ENCODE data around the gene WDR33.

DNA sequence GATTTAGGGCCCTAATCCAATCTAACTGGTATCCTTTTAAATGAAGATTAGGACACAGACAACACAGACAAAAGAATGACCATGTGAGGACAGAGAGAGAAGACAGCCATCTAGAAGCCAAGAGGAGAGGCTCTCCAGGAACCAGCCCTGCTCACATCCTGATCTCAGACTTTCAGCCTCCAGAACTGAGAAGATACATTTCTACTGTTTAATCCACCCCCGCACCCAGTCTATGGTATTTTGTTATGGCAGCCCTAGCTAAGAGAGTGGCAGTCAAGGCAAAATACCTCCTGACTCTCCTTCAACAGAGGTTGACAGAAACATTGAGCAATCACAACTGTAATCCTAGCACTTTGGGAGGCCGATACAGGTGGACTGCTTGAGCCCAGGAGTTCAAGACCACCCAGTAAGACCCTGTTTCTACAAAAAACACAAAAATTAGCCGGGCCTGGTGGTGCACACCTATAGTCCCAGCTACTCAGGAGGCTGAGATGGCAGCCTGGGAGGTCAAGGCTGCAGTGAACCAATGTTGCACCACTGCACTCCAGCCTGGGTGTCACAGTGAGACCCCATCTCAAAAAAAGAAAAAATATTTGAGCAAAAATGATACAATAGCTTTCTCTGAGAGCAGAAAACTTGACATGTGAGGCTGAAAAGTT lies 34.7 kb downstream of the WDR33 start:
- TF ChIP-seq, protein P1, sequence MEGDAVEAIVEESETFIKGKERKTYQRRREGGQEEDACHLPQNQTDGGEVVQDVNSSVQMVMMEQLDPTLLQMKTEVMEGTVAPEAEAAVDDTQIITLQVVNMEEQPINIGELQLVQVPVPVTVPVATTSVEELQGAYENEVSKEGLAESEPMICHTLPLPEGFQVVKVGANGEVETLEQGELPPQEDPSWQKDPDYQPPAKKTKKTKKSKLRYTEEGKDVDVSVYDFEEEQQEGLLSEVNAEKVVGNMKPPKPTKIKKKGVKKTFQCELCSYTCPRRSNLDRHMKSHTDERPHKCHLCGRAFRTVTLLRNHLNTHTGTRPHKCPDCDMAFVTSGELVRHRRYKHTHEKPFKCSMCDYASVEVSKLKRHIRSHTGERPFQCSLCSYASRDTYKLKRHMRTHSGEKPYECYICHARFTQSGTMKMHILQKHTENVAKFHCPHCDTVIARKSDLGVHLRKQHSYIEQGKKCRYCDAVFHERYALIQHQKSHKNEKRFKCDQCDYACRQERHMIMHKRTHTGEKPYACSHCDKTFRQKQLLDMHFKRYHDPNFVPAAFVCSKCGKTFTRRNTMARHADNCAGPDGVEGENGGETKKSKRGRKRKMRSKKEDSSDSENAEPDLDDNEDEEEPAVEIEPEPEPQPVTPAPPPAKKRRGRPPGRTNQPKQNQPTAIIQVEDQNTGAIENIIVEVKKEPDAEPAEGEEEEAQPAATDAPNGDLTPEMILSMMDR (IDR thresholded peaks at IDR 0.05; ENCODE audit: low read depth, low read length), result no peak
- no peak for TF ChIP-seq EZH2phosphoT487 (IDR thresholded peaks at IDR 0.05; ENCODE audit: low read depth)

All from OCI-LY3 (cell line).